Uterus (tissue), 2 donors: ENCODE results near the gene ADRB1.

Source experiments
- CTCF ChIP-seq, 4 experiments: fragments of 200-600 bp in 2 of 4; fragments of 450-650 bp in 2 of 4; sonication (generic) in 2 of 4; IDR thresholded peaks; one replicate each; pipeline ENCODE4 v1.5.1; 2016 to 2019; ENCODE audit warnings: antibody characterized with exemption in 4 of 4, mild to moderate bottlenecking in 2 of 4, moderate library complexity in 1 of 4
- POLR2A ChIP-seq, 2 donors: fragments of 450-650 bp; IDR thresholded peaks; one replicate each; pipeline ENCODE4 v1.6.1; 2016; ENCODE audit warnings: antibody characterized with exemption in 2 of 2, mild to moderate bottlenecking in 1 of 2, moderate library complexity in 1 of 2

GRCh38 chr10:114003161-114003941 lies 40.3 kb upstream of the ADRB1 start:
- TF ChIP-seq CTCF (IDR thresholded peaks at IDR 0.05) (no peak), POLR2A (IDR thresholded peaks at IDR 0.05) (no peak)
